ENCODE results near the gene FAR2. TPM values are rescaled to one million over a fixed set of nuclear protein-coding genes. Genes with fewer than 3 reads are reported as not detected.
"Not testable (repeated sequence)": the region's sequence is repeated elsewhere in the genome, so short reads cannot be mapped to it uniquely, and the experiment has no call there.

Gene FAR2
- total RNA-seq, 2 experiments from 2014 or later, result 7.0 to 7.6 TPM

DNA sequence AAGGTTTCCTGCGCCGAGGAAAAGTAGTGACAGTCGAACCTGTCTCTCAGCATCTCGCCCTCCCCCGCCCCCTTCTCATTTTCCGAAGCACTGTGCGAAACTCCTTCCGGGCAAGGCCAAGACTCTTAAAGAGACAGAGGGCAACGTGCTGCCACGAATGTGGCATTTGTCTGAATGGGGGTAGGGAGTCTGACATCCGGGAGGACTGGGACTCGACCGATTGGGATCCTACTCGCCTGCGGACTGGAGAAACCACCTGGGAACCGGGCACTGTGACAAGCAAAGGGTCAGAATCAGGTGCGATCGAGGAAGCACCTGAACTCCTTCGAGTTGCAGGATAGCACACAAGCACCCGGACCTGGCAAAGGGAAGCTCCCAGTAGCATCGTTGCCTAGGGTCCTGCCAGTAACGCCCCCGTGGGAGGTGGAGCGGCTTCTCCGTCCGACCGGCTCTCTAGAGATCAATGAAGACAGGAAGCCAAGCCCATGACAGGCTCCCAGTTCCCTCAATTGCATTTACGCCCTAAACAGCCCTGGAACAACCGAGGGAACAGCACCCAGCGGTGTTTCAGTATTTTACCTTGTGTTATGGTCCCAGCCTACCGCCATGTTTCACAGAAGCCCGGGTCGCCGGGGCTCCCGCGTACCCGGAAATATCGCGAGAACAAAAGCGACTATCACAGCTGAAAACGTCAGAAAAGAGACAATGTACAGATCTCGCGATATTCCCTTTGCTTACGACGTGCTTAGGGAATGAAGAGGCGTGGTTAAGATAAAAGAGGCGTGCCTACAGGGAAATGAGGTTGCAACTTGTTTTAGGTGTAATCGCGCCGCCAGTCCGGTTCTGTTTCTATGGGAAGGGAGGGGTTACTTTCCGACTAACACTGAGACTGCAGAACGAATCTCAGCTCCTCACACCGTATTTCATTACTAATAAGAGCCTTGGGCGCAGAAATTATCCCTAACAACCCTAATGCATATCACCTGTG lies 231.8 kb downstream of the FAR2 start, which contains the start of gene ERGIC2:
TSS of gene ERGIC2 (minus strand) at position 637 of the 988 bp plus-strand sequence. CDS start 9,539 bp downstream, outside the sequence.
- Mint-ChIP-seq H3K4me1 (peaks cover 32% of the 10 kb centered on the region), H3K9me3 (peaks cover 3% of the 10 kb centered on the region), H3K27me3 (no peaks in the 10 kb centered on the region), H3K36me3 (peaks cover 30% of the 10 kb centered on the region), H3K27ac (peak within 1 kb of the TSS; percentile 97), H3K4me3 (peak within 1 kb of the TSS; percentile 94)
- peak; percentile 85 for DNase-seq

DNA sequence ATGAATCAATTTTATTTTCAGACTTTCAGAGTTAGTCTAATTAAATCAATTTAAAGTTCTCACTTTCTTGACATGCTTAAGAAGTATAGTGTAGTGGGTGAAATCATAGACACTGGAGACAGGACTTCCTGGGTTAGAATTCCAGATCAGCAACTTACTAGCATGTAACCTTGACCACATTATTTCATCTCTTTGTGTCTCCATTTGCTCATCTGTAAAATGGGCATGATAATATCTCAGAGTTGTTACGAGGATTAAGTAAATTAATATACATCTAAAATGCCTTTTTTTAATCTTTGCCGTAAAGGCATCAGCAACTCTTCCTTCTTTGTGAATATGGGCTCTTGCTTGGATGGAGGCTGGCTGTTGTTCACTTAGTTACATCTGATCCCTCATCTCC lies 233.2 kb downstream of the FAR2 start:
- H3K9me3 Mint-ChIP-seq, result no peaks in the 10 kb centered on the region
- peaks cover 16% of the 10 kb centered on the region for H3K36me3 Mint-ChIP-seq
- H3K4me3 Mint-ChIP-seq, result peak overlapping the region; percentile 94
- no peak for DNase-seq
- peaks cover 21% of the 10 kb centered on the region for H3K4me1 Mint-ChIP-seq
- H3K27me3 Mint-ChIP-seq, result no peaks in the 10 kb centered on the region
- no peak overlapping the region for H3K27ac Mint-ChIP-seq

DNA sequence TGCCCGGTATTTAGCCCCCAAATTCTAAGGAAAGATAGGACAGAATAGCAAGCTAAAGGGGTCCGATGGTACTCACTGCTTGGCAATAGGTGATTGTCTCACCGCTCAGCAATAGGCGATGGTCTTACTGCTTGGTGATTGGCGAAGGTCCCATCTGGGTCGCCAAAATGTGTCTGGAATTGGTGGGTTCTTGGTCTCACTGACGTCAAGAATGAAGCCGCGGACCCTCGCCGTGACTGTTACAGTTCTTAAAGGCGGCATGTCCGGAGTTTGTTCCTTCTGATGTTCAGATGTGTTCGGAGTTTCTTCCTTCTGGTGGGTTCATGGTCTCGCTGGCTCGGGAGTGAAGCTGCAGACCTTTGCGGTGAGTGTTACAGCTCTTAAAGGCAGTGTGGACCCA lies 236.1 kb downstream of the FAR2 start:
- not testable (repeated sequence) for H3K27ac Mint-ChIP-seq, H3K36me3 Mint-ChIP-seq, H3K9me3 Mint-ChIP-seq, DNase-seq, H3K27me3 Mint-ChIP-seq, H3K4me3 Mint-ChIP-seq
- peaks cover 10% of the 10 kb centered on the region for H3K4me1 Mint-ChIP-seq

Other genes starting within 250 kb of the FAR2 start
- gene ERGIC2, start 231.9 kb downstream of the FAR2 start, total RNA-seq, result 100 to 1,000 TPM; 122 to 126 TPM